Rectal smooth muscle tissue (tissue), 1 donor: ENCODE measurements around the gene TMEM203.

Experiments used
- H3K27ac ChIP-seq: one replicate; pipeline ENCODE4 v1.7.0; 2013; ENCODE audit warnings: low read depth, low read length, inconsistent platforms
- H3K27me3 ChIP-seq: one replicate; pipeline ENCODE4 v1.7.0; 2013; ENCODE audit warnings: low read length; ENCODE audit not compliant: control insufficient read depth, insufficient read depth
- H3K36me3 ChIP-seq: one replicate; pipeline ENCODE4 v1.7.0; 2013; ENCODE audit warnings: low read length; ENCODE audit not compliant: control insufficient read depth, insufficient read depth
- H3K4me1 ChIP-seq: one replicate; pipeline ENCODE4 v1.7.0; 2013; ENCODE audit warnings: low read length; ENCODE audit not compliant: control insufficient read depth, insufficient read depth
- H3K4me3 ChIP-seq: one replicate; pipeline ENCODE4 v1.7.0; 2013; ENCODE audit warnings: low read length
- H3K9ac ChIP-seq: one replicate; pipeline ENCODE4 v1.7.0; 2013; ENCODE audit warnings: low read length

Gene TMEM203

GRCh38 chr9:137162505-137163364 lies 42.7 kb downstream of the TMEM203 start:
- Histone ChIP-seq H3K27ac (no peak overlapping the region), H3K4me3 (peak overlapping the region; percentile 36), H3K27me3 (peaks cover 52% of the 10 kb centered on the region), H3K9ac (no peak overlapping the region), H3K36me3 (no peaks in the 10 kb centered on the region), H3K4me1 (no peaks in the 10 kb centered on the region)

- Histone ChIP-seq H3K4me3 (no peak overlapping the region), H3K27ac (no peak overlapping the region)
These were observed 43.6 kb downstream of the TMEM203 start for GRCh38 chr9:137161558-137162486.

GRCh38 chr9:137160716-137161557 lies 44.5 kb downstream of the TMEM203 start:
- Histone ChIP-seq H3K36me3 (no peaks in the 10 kb centered on the region), H3K9ac (no peak overlapping the region), H3K27me3 (peaks cover 54% of the 10 kb centered on the region), H3K27ac (no peak overlapping the region), H3K4me3 (no peak overlapping the region), H3K4me1 (no peaks in the 10 kb centered on the region)

More at GRCh38 chr9:137161558-137162486, 43.6 kb downstream of the TMEM203 start:
- no peaks in the 10 kb centered on the region for H3K36me3 ChIP-seq
- H3K4me1 ChIP-seq: no peaks in the 10 kb centered on the region
- H3K27me3 ChIP-seq: peaks cover 56% of the 10 kb centered on the region
- H3K9ac ChIP-seq: no peak overlapping the region

- H3K27ac ChIP-seq: no peak overlapping the region
These were observed 45.4 kb downstream of the TMEM203 start for GRCh38 chr9:137160054-137160425.

GRCh38 chr9:137159105-137160053 lies 46.1 kb downstream of the TMEM203 start:
- H3K4me1 ChIP-seq: no peaks in the 10 kb centered on the region
- H3K27me3 ChIP-seq: peaks cover 45% of the 10 kb centered on the region

More at GRCh38 chr9:137160054-137160425, 45.4 kb downstream of the TMEM203 start:
- H3K9ac ChIP-seq: no peak overlapping the region
- no peaks in the 10 kb centered on the region for H3K36me3 ChIP-seq
- H3K4me1 ChIP-seq: no peaks in the 10 kb centered on the region
- H3K27me3 ChIP-seq: peaks cover 47% of the 10 kb centered on the region
- H3K4me3 ChIP-seq: no peak overlapping the region

GRCh38 chr9:137158625-137159024 lies 46.8 kb downstream of the TMEM203 start:
- no peaks in the 10 kb centered on the region for H3K36me3 ChIP-seq
- no peak overlapping the region for H3K27ac ChIP-seq
- H3K27me3 ChIP-seq: peaks cover 43% of the 10 kb centered on the region
- H3K4me1 ChIP-seq: no peaks in the 10 kb centered on the region
- no peak overlapping the region for H3K4me3 ChIP-seq
- no peak overlapping the region for H3K9ac ChIP-seq

More at GRCh38 chr9:137159105-137160053, 46.1 kb downstream of the TMEM203 start:
- Histone ChIP-seq H3K27ac (no peak overlapping the region), H3K9ac (no peak overlapping the region), H3K4me3 (no peak overlapping the region), H3K36me3 (no peaks in the 10 kb centered on the region)

GRCh38 chr9:137157618-137158415 lies 47.6 kb downstream of the TMEM203 start:
- H3K36me3 ChIP-seq: no peaks in the 10 kb centered on the region
- H3K4me3 ChIP-seq: no peak overlapping the region
- no peak overlapping the region for H3K27ac ChIP-seq
- H3K4me1 ChIP-seq: no peaks in the 10 kb centered on the region
- H3K27me3 ChIP-seq: peaks cover 36% of the 10 kb centered on the region
- no peak overlapping the region for H3K9ac ChIP-seq

GRCh38 chr9:137156567-137157375 lies 48.7 kb downstream of the TMEM203 start:
- Histone ChIP-seq H3K27me3 (peaks cover 32% of the 10 kb centered on the region), H3K4me3 (peak overlapping the region; percentile 34)

More at GRCh38 chr9:137156567-137157375, 48.7 kb downstream of the TMEM203 start:
- no peaks in the 10 kb centered on the region for H3K36me3 ChIP-seq
- H3K4me1 ChIP-seq: no peaks in the 10 kb centered on the region
- H3K27ac ChIP-seq: no peak overlapping the region
- H3K9ac ChIP-seq: no peak overlapping the region
